Measurements from ENCODE around the gene EPC1.

- TF ChIP-seq HDAC2 (IDR thresholded peaks at IDR 0.05): no peak
- no peak for TF ChIP-seq PRDM15 (CRISPR knock-in tag; IDR thresholded peaks at IDR 0.05)
- TF ChIP-seq SP1 (IDR thresholded peaks at IDR 0.05; ENCODE audit: low read depth, low read length): no peak
- TF ChIP-seq BRCA1 (IDR thresholded peaks at IDR 0.05; ENCODE audit: low read depth, low read length): no peak
- no peak for TF ChIP-seq NFIC (IDR thresholded peaks at IDR 0.05; ENCODE audit: low read depth, low read length)
- no peak for TF ChIP-seq SPI1 (IDR thresholded peaks at IDR 0.05; ENCODE audit: borderline replicate concordance, insufficient read depth, low read depth, low read length)
Measured at GRCh38 chr10:32265756-32266155, 81.2 kb downstream of the EPC1 start.

All from GM12878 (cell line).